HG02610 (cell line): ENCODE results near the gene IGF1.

ENCODE experiments used
- ATAC-seq: cut with Tn5 transposase; IDR thresholded peaks from one replicate; pipeline ENCODE4 v1.9.1; 2021; ENCODE audit warnings: mild to moderate bottlenecking, moderate library complexity; ENCODE audit not compliant: unreplicated experiment

IGF1 gene

DNA sequence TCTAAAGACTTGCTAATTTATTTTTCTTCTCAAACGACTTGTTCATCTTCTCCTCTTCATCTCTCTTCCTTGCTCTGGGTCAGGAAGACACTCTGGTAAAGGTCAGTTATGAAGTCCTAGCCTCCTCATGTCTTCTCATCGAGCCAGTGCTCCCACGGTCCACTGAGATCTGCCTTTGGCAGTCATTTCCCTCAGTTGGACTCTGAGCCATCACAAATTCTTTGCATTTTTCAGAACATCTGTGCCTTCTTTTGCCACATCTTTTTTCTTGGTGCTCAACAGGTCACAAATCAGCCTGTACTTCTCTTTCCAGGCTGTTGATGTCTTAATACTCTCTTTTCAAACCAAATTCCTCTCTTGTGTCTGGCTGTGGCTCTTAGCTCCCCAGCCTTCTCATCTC, 49.7 kb downstream of the IGF1 start:
- no peak for ATAC-seq

- ATAC-seq, result no peak
Measured at GRCh38 chr12:102429211-102430154, 50.9 kb downstream of the IGF1 start.

DNA sequence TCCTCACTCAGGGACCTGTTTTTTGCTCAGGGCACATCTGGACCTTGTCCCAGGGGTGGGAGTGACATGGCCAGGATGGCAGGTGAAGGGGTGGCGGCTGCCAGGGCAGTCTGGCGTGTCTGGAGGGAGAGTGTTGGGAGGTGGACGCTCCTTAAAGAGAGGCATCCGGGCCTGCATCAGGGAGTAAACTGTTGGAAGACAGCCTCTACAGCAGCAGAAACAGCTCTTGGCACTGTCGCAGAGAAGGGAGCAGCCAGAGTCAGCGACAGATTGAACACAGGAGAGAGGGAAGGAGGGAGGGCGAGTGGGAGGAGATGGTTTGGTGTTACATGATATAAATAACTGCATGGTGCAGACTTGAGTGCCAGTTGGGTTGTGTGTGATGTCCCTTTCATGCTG, 52.8 kb downstream of the IGF1 start:
- no peak for ATAC-seq

DNA sequence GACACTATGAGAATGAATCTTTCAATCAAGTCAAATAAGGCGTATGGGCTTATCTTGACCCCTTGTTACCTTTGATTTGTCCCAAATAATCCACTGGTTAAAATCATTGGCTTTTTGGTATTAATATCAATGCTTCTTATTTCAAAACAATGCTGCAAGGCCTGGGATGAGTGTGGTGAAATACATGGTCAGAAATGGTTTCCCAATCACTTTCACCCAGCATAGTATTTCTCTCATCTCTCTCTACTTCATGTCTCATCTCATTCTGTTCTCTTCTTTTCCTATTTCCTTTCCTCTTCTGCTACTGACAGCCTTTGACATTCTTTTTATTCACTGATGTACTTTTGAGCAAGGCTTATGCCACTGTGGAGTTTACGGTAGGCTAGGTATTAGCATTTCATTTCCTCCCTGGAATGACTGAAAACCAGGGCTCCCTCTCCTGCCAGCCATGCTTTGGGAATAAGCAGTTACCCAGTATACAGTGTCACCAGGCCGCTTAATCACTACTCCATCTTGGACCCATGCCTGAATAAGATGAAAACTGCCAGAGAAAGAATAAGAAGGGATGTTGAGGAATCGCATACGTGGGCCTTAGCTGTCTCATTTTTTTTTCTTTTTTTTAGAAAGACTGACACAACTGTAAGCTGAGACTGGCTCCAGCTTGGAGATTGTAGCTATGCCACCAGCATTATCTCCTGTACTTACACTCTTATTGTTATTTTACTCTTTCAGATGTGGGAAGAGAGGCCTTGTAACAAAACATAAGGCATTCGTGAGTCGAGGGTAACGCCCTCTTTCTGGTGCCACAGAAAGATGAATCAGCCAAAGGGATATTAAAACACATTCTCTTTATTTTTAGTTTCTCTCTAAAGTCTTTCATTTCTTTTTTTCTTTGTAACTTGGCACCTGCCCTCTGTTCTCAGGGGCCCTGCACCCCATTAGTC, 53.5 kb downstream of the IGF1 start:
- no peak for ATAC-seq

GRCh38 chr12:102425109-102426039, 55.0 kb downstream of the IGF1 start:
- ATAC-seq, result no peak

DNA sequence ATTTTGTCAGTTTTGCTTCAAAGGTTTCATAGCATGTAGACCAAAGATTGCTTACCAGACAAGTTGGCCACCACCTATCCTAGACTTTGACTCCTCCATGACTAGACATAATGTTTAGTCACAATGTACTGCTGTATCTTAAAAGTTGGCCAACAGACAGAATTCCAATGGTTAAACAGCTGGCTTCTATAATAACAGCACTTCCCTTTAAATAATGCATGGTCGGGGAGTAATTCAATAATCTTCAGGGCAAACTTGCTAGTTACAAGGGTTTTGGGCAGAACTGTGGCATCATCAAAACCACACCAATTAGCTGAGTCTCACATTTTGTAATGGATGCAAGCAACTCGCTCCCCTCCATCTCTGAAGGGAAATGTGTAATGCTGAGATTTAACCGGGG, 56.9 kb downstream of the IGF1 start:
- no peak for ATAC-seq

DNA sequence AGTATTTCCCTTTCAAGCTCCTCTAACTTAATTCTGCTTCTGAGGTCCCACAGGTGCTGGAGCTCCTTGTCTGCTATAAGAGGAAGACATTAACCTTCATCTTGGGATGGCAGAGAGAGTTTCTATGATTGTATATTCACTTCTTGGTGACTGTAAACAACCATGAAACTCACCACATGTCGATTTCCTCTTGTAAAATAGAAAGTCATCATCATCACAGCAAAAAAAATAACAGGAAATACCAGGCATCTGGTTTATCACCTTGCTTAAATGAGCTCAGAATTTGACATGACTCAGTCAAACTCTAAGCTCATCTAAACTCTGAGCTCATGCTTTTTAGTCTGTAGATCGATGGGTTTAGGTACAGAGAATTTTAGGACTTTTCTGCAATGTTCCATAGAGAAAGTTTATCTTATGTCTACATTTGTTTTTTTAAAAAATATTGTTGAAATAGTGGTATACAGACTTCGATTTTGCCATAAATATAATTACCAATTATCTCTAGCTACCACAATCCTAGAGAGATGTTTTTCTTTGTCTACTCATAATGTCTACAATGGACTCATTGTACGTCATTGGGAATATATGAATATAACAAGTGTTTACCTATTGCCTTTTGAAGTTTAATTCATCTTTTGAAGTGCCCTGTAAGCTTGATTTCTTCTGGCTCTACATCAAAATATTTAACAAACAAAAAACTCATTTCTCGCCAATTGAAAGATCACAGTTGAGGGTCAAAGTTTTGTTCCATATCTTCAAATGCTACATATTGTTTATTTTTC, 58.4 kb downstream of the IGF1 start:
- ATAC-seq, result no peak

- no peak for ATAC-seq
Measured at GRCh38 chr12:102419094-102419764, 61.1 kb downstream of the IGF1 start.

GRCh38 chr12:102417055-102417454, 63.3 kb downstream of the IGF1 start:
- ATAC-seq, result no peak

DNA sequence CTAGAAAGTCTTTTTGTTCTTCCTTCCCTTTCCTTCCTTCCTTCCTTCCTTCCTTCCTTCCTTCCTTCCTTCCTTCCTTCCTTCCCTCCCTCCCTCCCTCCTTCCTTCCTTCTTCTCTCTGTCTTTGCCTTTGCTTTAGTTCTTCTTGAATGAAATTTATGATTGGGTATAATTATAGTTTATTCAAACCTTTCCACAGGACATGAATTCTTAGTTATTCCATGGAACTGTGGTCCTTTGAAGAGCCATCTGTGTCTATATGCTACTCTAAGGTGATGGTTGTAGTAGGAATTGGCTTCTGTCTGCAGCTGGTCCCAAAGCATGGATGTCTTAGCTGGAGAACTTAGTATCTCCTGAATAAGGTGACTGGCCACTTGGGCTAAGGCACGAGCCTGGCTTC, 64.8 kb downstream of the IGF1 start:
- no peak for ATAC-seq

GRCh38 chr12:102413396-102413795, 67.0 kb downstream of the IGF1 start:
- ATAC-seq, result no peak

- no peak for ATAC-seq
Measured at GRCh38 chr12:102410511-102410910, 69.9 kb downstream of the IGF1 start.

DNA sequence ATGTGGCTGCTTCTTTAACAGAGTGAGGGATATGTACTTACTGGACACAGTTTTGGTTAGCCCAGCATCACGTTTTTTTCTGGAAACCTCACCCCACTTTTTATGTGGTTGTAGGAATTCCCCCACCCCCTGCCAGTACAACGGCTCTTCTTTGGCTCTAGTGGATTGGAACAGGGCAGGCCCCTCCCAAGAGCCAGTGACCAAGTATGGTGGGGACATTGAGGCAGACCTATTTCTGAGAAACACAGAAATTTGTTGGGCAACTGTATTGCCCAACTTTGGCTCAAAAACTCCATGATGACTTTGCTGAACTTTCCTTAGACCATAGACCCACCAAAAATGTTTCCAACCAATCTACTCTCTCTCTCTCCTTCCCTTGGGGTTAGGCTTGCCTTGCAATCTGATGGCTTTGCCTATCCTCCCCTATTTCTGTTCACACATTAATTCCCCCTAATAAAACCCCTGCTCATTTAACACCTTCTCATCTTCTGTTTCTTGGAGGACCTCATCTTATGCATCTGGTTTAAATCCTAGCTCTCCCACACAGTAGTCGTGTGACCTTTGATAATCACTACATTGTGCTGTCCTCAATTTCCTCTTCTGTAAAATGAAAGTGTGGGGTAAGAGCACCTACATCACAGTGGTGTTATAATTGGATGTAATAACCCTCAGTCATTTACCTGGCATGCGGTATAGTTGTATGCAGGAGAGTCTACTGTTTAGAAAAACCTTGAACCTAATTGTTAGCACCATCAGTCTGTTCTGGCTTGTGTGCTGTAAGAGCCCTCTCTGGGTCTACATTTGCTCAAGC, 71.7 kb downstream of the IGF1 start:
- no peak for ATAC-seq

DNA sequence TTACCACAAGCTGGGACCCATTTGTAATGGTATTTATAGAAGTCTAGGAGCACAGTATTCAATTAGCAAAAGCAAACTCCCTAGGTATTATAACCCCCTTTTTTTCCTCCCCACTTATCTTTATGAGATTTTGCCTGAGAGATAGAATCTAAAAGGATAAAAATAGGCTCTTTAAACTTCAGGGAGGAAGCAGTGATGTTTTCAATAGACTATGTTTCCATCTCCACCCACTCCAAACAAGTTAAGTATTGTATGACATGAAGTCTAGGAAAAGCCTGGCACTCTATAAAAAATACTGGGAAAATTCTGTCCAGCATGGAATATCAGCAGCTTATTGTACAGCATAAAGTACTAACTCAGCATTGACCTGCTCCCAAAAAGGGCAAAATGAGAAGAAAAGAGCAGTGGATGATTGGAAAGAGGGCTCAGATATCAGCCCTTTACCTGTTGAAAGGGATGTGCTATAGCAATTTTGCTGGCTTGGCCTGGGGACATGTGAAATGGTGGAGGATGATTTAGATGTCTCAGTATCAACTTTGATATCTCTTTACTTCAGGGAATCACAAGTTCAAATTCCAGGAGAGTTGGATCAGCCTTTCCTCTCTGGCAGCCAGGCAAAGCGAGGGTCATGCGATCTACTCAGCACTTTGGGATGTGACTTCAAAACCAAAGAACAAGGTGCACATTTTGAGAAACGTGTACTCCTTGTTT, 72.4 kb downstream of the IGF1 start:
- no peak for ATAC-seq

DNA sequence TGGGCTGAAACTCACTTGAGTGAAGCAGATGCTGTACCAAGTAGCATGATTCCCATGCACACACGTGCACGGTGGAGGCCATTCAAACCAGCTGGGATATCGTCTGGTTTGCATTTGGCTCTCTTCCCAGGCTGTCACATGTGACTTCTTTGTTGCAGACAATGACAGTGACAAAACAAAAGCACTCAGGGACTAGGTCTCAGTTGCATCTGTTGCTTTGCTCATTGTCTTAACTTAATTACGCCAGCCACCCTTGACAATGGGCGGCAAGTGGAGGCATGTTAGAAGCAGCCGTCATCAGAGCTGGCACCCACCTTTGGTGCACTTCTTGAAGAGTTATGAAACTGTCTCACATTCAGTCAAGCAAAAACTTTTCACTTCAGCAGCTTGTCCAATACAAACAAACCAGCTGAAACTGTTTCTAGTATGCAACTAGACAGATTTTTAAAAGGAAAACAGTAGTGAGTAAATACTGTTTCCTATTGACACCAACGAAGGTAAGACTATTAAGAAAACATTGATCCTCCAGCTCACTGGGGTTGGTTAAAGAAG, 74.3 kb downstream of the IGF1 start:
- ATAC-seq, result peak; percentile 74

DNA sequence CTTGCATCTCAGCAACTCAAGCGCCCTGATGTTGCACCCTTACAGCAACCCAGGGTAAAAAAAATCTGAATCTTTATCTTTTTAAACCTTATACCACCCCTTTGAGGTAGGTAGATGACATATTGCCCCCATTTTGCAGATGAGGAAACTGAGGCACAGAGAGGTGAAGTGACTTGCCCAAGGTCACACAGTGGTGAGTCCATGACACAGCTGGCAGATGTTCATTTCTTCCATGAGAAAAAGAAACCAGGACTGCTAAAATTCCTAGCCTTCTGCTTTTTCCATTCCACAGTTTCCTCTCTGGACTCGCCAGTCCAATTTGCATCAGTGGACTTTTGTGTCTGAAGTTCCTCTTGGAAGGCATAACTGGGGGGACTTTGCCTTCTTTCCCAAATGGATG, 79.3 kb downstream of the IGF1 start:
- no peak for ATAC-seq

DNA sequence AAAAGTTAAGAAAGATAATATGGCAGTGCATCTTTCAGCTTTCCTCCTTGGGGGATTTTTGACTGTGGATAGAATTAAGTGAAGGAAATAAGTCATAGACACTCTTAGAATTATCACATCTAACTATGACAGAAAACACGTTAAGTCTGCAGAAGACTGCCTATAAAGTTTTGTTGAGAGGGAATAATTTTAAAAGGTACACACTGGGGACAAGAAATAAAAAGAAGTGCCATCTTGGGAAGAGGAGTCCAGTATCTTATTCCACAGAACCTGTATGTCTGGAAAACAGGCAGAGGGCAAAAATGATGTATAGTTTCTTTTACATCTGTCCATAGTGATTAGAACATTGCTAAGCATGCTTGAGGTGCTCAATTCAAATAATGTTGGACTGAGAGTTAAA, 80.7 kb downstream of the IGF1 start:
- no peak for ATAC-seq

- no peak for ATAC-seq
Measured at GRCh38 chr12:102396276-102396675, 84.1 kb downstream of the IGF1 start.
